ENCODE results near the gene PPP1R13B.

- TF ChIP-seq CTCF (IDR thresholded peaks at IDR 0.05; ENCODE audit: poor library complexity): no peak
- no peak for TF ChIP-seq EZH2 (IDR thresholded peaks at IDR 0.05; ENCODE audit: borderline replicate concordance)
Observed at GRCh38 chr14:103697206-103697602, 150.2 kb downstream of the PPP1R13B start.
